ENCODE measurements around the gene ATP11A. TPM values are rescaled to one million over a fixed set of nuclear protein-coding genes. Genes with fewer than 3 reads are reported as not detected.

ATP11A gene
- total RNA-seq, 4 donors from 2014 or later, result 18.6 to 30.3 (median 26.8) TPM

DNA sequence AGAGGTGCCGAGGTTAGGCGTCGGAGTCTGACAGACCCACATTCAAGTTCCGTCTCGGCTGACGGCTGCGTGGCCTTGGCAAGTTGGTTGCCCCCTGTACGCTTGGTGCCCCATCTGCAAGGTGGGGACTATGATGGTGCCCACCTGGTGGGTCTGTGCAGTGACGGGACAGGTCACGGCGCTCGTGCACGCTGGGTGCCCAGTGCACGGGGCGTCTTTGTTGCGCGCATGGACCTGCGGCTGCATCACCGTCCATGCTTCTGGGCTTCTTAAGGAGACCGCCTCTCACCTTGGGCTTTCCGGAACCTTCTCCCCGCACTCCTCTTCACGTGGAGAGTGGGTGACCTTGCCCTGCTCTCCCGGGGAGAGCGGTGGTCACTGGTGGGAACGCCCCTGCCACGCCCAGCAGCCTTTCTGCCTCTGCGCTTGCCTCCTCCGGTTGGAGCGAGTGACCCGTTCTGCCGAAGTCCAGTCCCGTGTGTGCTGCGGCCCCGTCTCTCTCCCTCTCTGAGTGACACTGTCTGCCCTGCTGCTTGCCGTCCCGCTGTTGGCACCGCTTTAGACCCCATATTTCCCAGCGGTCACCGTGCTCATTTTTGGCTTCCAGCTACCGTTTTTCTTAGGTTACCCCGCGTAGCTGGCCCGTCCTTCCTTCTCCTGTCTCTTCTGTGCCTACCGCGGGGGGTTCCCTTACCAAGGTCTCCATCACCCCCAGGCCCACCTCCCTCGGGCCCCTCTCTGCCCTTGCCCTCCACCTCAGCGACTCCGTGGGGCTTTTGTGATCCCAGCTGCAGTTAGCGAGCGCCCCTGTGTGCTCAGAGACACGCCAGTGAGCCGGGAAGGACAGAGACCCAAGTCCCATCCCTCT is 6.4 kb downstream of the ATP11A start:
- TF ChIP-seq, protein P1, sequence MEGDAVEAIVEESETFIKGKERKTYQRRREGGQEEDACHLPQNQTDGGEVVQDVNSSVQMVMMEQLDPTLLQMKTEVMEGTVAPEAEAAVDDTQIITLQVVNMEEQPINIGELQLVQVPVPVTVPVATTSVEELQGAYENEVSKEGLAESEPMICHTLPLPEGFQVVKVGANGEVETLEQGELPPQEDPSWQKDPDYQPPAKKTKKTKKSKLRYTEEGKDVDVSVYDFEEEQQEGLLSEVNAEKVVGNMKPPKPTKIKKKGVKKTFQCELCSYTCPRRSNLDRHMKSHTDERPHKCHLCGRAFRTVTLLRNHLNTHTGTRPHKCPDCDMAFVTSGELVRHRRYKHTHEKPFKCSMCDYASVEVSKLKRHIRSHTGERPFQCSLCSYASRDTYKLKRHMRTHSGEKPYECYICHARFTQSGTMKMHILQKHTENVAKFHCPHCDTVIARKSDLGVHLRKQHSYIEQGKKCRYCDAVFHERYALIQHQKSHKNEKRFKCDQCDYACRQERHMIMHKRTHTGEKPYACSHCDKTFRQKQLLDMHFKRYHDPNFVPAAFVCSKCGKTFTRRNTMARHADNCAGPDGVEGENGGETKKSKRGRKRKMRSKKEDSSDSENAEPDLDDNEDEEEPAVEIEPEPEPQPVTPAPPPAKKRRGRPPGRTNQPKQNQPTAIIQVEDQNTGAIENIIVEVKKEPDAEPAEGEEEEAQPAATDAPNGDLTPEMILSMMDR (IDR thresholded peaks at IDR 0.05; ENCODE audit: low read depth), result no peak

DNA sequence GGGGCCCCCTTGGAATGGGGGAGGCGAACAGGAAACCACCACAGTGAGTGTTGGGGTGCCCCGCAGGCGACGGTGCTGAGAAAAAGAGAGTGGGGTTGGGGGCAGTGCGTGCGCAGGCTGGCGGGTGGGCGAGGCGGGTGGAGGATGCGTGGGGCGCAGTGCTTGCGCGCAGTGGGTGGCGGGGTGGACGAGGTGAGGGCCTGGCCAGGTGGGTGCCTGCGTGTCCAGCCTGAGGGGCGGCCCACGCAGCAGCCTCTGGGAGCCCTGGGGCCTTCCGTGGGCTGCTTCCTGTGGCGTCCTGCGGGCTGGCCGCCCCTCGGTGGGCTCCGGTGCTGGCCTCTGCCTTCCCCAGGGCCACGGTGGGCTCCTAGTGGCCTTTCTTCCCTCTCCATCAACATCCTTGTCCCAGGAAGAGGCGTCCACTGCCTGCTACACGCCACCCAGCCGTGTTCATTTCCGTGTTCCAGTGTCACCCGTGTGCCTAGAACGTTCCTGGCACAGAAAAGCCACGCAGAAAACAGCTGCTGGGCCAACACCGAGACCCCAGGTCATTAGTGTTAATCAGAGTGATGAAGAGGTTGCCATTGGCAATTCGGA is 7.1 kb downstream of the ATP11A start:
- TF ChIP-seq, protein P1 (IDR thresholded peaks at IDR 0.05; ENCODE audit: low read depth), result no peak

DNA sequence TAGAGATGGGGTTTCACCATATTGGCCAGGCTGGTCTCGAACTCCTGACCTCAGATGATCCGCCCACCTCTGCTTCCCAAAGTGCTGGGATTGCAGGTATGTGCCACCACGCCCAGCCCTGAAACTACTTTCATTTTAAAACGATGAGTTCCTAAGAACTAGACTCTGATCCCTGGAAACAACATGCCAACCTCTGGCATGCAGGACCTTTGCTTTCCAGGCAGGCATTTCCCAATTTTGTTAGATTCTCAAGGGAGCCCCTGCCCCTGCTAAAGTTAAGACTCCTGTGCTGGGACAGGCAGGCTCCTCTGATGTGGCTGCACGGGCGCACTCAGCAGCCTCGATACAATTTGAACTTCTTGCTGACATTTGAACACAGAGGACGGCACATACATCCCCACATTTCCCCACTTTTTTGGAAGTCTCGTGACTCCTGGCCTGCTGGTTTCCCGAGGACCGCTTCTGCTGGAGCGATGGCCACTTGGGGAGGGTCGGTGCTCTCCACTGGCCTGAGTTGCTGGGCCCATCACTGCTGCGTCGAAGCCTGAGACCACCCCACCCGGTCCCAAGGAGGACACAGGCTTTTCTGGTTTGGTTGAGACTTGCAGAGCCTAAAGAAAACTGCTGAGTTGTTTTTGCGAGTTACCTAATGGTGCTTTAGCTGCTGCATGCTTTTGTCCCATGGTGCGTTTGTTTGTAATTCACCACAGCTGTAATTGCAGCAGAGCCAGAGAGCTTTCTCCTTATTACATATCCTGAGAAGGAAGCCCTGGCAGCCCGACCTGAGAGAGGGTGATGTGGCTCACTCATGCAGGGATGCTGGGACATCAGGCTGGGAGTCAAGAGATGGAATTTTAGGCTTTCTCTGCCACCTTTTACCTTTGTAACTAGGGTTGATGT is 8.2 kb downstream of the ATP11A start:
- TF ChIP-seq, protein P1 (IDR thresholded peaks at IDR 0.05; ENCODE audit: low read depth), result no peak

DNA sequence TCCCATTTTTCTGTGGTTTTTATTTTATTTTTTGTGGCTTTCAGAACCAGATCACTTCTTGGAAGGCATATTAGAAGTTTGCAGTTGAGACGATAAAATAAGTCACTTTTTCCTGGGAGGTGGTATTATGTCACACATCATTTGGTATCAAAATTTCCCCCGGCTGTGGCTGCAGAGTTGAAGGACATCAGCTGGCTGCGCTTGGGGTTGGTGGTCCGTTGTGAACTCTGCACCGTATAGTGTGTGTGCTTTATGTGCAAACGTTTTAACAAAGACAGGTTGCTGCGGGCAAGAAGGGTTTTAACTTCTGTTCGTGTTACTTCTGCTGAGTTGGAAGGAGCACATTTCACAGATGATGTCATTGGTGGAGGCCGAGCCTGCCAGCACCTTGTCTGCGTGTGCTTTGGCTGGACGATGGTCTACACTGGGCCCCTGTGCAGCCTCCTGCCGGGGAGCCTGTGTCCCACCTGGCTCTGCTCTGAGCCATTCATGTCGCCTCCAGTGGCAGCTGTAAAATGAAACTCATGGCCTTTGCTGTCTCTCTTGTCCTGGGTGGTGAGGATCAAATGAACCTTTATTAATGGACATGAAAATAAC is 9.6 kb downstream of the ATP11A start:
- TF ChIP-seq, protein P1 (IDR thresholded peaks at IDR 0.05; ENCODE audit: low read depth), result no peak

DNA sequence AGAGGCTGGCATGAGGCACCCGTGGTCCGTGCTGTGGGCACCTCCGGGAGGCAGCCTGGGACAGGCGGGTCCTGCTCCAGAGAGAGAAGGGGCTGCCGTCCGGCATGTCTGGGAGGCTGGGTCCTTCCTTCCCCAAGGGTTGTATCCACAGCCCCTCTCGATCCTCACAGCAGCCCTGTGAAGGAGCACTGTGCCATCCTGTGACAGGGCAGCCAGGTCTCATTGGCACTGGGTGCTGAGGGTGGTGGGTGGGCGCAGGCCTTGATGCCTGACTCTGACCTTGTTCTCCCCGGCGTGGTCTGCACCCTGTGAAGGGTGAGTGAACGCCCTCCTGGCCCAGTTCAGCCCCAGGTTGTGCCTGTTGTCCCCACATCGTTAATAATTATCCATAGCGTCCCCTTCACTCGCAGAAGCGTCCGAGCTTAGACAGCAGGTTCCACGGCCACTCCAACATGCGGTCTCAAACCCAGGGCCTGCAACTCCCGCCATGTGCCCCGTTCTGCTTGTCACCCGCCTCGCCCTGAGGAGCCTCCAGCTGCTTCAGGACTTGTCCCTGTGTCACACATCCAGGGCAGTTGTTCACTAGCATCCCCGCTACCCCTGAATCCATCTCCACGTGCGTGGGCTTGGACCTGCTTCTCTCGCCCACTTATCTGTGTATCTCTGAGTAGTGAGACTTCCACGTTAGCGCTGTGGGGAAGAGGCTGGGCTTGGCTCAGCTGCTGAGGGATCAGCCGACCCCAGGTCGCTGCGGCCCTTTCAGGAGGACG is 10.6 kb downstream of the ATP11A start:
- TF ChIP-seq, protein P1 (IDR thresholded peaks at IDR 0.05; ENCODE audit: low read depth), result no peak

DNA sequence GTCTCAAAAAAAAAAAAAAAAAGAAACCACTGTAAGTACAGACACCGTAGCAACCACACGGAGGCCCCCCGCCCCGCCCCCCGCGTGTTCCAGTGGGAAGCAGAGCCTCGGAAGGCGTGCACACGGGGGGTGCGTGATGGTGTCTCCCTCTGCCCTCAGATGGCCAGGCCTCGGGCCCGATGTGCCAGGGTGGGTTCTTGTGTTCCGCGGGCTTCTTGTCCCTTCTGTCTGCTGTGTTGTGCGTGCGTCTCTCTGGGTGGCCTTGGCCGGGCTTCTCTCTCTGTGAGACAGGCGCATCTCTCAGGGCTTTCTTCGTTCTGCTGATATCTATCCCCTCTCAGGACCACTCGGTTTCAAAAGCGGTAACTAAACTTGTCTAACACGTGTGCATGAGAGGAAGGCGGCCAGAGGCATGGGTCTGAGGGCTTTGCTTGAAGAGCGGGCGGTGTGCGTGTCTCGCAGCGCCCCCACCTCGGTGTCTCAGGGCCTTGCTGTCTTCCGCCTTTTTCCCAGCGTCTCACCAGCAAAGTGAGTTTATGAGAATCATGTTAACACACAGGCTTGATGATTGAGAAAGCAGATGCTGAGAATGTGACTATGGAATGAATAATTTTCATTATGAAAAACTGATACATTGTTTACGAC is 12.6 kb downstream of the ATP11A start:
- TF ChIP-seq, protein P1 (IDR thresholded peaks at IDR 0.05; ENCODE audit: low read depth), result no peak
